Fibroblast of lung (primary cell): Measurements from ENCODE around the gene MLYCD. TPM values are rescaled to one million over a fixed set of nuclear protein-coding genes. Genes with fewer than 3 reads are reported as not detected.

Experiments
- DNase-seq, 2 donors: peaks; one replicate each; pipeline versions ENCODE4 v3.0.0 to v3.0.0-alpha.2; 2010; ENCODE audit warnings: low read depth in 2 of 2
- H2AFZ ChIP-seq: 2 replicates; pipeline ENCODE4 v1.5.1; 2012; ENCODE audit warnings: low read length, control low read depth, inconsistent platforms
- H3K27ac ChIP-seq: 2 replicates; pipeline ENCODE4 v1.5.1; 2011; ENCODE audit warnings: low read length, control low read depth; ENCODE audit not compliant: insufficient read depth
- H3K27me3 ChIP-seq: 2 replicates; pipeline ENCODE4 v1.5.1; 2011; ENCODE audit warnings: mild to moderate bottlenecking, low read length; ENCODE audit not compliant: control insufficient read depth, insufficient read depth
- H3K36me3 ChIP-seq: 2 replicates; pipeline ENCODE4 v1.5.1; 2011; ENCODE audit warnings: low read length; ENCODE audit not compliant: control insufficient read depth, insufficient read depth
- H3K4me1 ChIP-seq: 2 replicates; pipeline ENCODE4 v1.5.1; 2011; ENCODE audit warnings: low read length; ENCODE audit not compliant: control insufficient read depth, insufficient read depth; ENCODE audit errors: extremely low read depth
- H3K4me2 ChIP-seq: 2 replicates; pipeline ENCODE4 v1.5.1; 2011; ENCODE audit warnings: low read length, control low read depth; ENCODE audit not compliant: insufficient read depth; ENCODE audit errors: extremely low read depth
- H3K4me3 ChIP-seq, 4 experiments: fragments of 200-600 bp in 1 of 4; sonication (generic) in 1 of 4; replicated peaks in 1 of 4; 2 replicates each; pipeline ENCODE4 v1.5.1; 2011 to 2016; ENCODE audit warnings: low read length in 4 of 4, low read depth in 3 of 4, mild to moderate bottlenecking in 3 of 4, control low read depth in 2 of 4, inconsistent platforms in 1 of 4, mixed read lengths in 1 of 4; ENCODE audit not compliant: insufficient read depth in 1 of 4; ENCODE audit errors: control extremely low read depth in 1 of 4
- H3K79me2 ChIP-seq: 2 replicates; pipeline ENCODE4 v1.5.1; 2012; ENCODE audit warnings: mild to moderate bottlenecking, low read length, inconsistent platforms; ENCODE audit not compliant: control insufficient read depth, insufficient read depth
- H3K9ac ChIP-seq: 2 replicates; pipeline ENCODE4 v1.5.1; 2011; ENCODE audit warnings: mild to moderate bottlenecking, low read length, control low read depth; ENCODE audit not compliant: insufficient read depth
- H3K9me3 ChIP-seq: 2 replicates; pipeline ENCODE4 v1.5.1; 2012; ENCODE audit warnings: low read depth, low read length; ENCODE audit not compliant: control insufficient read depth, insufficient read depth
- H4K20me1 ChIP-seq: 2 replicates; pipeline ENCODE4 v1.5.1; 2011; ENCODE audit warnings: low read length; ENCODE audit not compliant: control insufficient read depth, insufficient read depth; ENCODE audit errors: extremely low read depth
- CTCF ChIP-seq, 2 donors: IDR thresholded peaks in 1 of 2; conservative IDR thresholded peaks in 1 of 2; 1 replicate in 1 of 2; 2 replicates in 1 of 2; pipeline ENCODE4 v1.5.1; 2011 to 2012; ENCODE audit warnings: low read length in 2 of 2, control low read depth in 1 of 2, inconsistent platforms in 1 of 2, low read depth in 1 of 2, mild to moderate bottlenecking in 1 of 2
- EZH2 ChIP-seq: IDR thresholded peaks from 2 replicates; pipeline ENCODE4 v1.5.1; 2012; ENCODE audit warnings: low read length, control low read depth, mild to moderate bottlenecking; ENCODE audit errors: missing control alignments
- polyA plus RNA-seq, 2 donors: library from polyadenylated mRNA; depleted of rRNA in 1 of 2; stranded (reverse) in 1 of 2; unstranded in 1 of 2; fragments of >200 nt; gene quantifications; 2 replicates each; pipeline ENCODE4 v1.2.1, GENCODE V29; 2011 to 2012; ENCODE audit warnings: missing spikeins in 1 of 2
- total RNA-seq: library from RNA; depleted of rRNA; stranded (reverse); fragments of >200 nt; gene quantifications from 2 replicates; pipeline ENCODE4 v1.2.1, GENCODE V29; 2014

MLYCD gene
- total and polyA plus RNA-seq, 2 donors (not counting 1 experiment from before 2014, with no cell fraction given), result 1.0 to 3.8 TPM

GRCh38 chr16:83971165-83972130, 72.5 kb downstream of the MLYCD start:
- no peak for DNase-seq
- Histone ChIP-seq H3K9me3 (no peaks in the 10 kb centered on the region), H3K27ac (no peak overlapping the region), H4K20me1 (no peaks in the 10 kb centered on the region), H3K79me2 (no peaks in the 10 kb centered on the region), H3K27me3 (peaks cover 4% of the 10 kb centered on the region), H3K9ac (no peak overlapping the region), H3K4me2 (no peak overlapping the region), H3K36me3 (no peaks in the 10 kb centered on the region), H3K4me3 (no peak overlapping the region), H2AFZ (no peak overlapping the region), H3K4me1 (no peaks in the 10 kb centered on the region)
- TF ChIP-seq EZH2 (no peak), CTCF (conservative IDR thresholded peaks at IDR 0.05 in 1 of 2, IDR thresholded peaks at IDR 0.05 in 1 of 2; ENCODE audit: low read depth in 1 of 2, low read length in 2 of 2) (no peak)

- Histone ChIP-seq H3K4me1 (no peaks in the 10 kb centered on the region), H2AFZ (no peak overlapping the region), H3K9ac (no peak overlapping the region), H3K79me2 (no peaks in the 10 kb centered on the region), H3K4me2 (no peak overlapping the region), H3K4me3 (no peak overlapping the region), H3K27ac (no peak overlapping the region), H3K36me3 (no peaks in the 10 kb centered on the region), H4K20me1 (no peaks in the 10 kb centered on the region), H3K9me3 (no peaks in the 10 kb centered on the region), H3K27me3 (peaks cover 4% of the 10 kb centered on the region)
- no peak for DNase-seq
- TF ChIP-seq EZH2 (no peak), CTCF (conservative IDR thresholded peaks at IDR 0.05 in 1 of 2, IDR thresholded peaks at IDR 0.05 in 1 of 2; ENCODE audit: low read depth in 1 of 2, low read length in 2 of 2) (no peak)
Measured at GRCh38 chr16:83972256-83973008, 73.5 kb downstream of the MLYCD start.

GRCh38 chr16:83973077-83973476, 74.2 kb downstream of the MLYCD start:
- Histone ChIP-seq H4K20me1 (no peaks in the 10 kb centered on the region), H2AFZ (no peak overlapping the region), H3K27ac (no peak overlapping the region), H3K36me3 (no peaks in the 10 kb centered on the region), H3K9ac (no peak overlapping the region), H3K4me3 (no peak overlapping the region), H3K4me2 (no peak overlapping the region), H3K27me3 (peaks cover 7% of the 10 kb centered on the region), H3K4me1 (no peaks in the 10 kb centered on the region), H3K9me3 (no peaks in the 10 kb centered on the region), H3K79me2 (no peaks in the 10 kb centered on the region)
- TF ChIP-seq CTCF (conservative IDR thresholded peaks at IDR 0.05 in 1 of 2, IDR thresholded peaks at IDR 0.05 in 1 of 2; ENCODE audit: low read depth in 1 of 2, low read length in 2 of 2), result no peak
- DNase-seq, result no peak
